SK-N-MC (cell line): ENCODE measurements around the gene AP1G1.

Source experiments
- EZH2 ChIP-seq: fragments of 200-600 bp; sonication (generic); IDR thresholded peaks from one replicate; pipeline ENCODE4 v1.6.1; 2017; ENCODE audit warnings: antibody characterized with exemption
- FOXP2 ChIP-seq: optimal IDR thresholded peaks from 2 replicates; pipeline ENCODE3; 2011; ENCODE audit warnings: mild to moderate bottlenecking, moderate library complexity; ENCODE audit not compliant: insufficient read depth; ENCODE audit errors: extremely low read length, control extremely low read depth
- POLR2AphosphoS5 ChIP-seq: IDR thresholded peaks from 2 replicates; pipeline ENCODE4 v1.6.1; 2012; ENCODE audit warnings: mild to moderate bottlenecking, low read depth, low read length, borderline replicate concordance

DNA sequence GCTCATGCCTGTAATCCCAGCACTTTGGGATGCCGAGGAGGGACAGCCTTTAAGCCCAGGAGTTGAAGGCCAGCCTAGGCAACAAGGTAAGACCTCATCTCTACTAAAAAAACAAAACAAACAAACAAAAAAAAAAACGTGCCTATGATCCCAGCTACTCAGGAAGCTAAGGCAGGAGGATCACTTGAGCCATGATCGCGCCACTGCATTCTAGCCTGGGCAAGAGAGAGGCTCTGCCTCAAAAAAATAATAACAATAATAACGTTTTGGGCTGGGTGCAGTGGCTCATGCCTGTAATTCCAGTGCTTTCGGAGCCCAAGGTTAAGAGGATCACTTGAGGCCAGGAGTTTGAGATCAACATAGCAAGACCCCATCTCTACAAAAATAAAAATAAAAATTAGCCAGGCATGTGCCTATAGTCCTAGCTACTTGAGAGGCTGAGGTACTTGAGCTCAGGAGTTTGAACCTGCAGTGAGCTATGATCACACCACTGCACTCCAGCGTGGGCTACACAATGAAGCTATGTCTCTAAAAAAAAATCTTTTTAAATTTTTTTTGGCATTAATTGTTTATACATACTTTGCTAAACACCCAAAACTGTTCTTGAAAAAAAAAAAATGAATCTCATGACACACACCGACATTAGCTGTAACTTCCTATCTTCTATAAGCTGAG is 87.4 kb downstream of the AP1G1 start:
- TF ChIP-seq POLR2AphosphoS5 (no peak), FOXP2 (no peak), EZH2 (no peak)
